Activated CD8-positive, alpha-beta T cell treated with anti-CD3 and anti-CD28 coated beads, Interleukin-2, amount 10 ng/mL, durations not matched to agents 7 days and 5 days (primary cell): Measurements from ENCODE around the gene SERGEF. TPM values are rescaled to one million over a fixed set of nuclear protein-coding genes. Genes with fewer than 3 reads are reported as not detected.

Experiments used
- ATAC-seq: fragments of 150-1000 bp; cut with Tn5 transposase; one replicate; pipeline ENCODE4 v1.10.0; 2021; ENCODE audit warnings: moderate library complexity
- CTCF ChIA-PET: fragments of 350-600 bp; sonication (Branson Sonifier 250); formaldehyde crosslinking; loops from one replicate; lab custom pipeline; 2021; ENCODE audit warnings: antibody characterized with exemption; lab: Charles Lee
- POLR2A ChIA-PET: fragments of 350-600 bp; sonication (Branson Sonifier 250); formaldehyde crosslinking; loops from one replicate; lab custom pipeline; 2021; ENCODE audit warnings: antibody characterized with exemption; lab: Charles Lee
- DNase-seq: peaks from one replicate; pipeline ENCODE4 v3.0.0-alpha.2; 2020
- H3K27ac Mint-ChIP-seq: one replicate; pipeline ENCODE4 v1.8.0; 2021; ENCODE audit warnings: mild to moderate bottlenecking, mixed read lengths
- H3K27me3 Mint-ChIP-seq: one replicate; pipeline ENCODE4 v1.8.0; 2021; ENCODE audit warnings: low read depth, mixed read lengths
- H3K36me3 Mint-ChIP-seq: one replicate; pipeline ENCODE4 v1.8.0; 2021; ENCODE audit warnings: low read depth, mixed read lengths
- H3K4me1 Mint-ChIP-seq: one replicate; pipeline ENCODE4 v1.8.0; 2021; ENCODE audit warnings: low read depth, mixed read lengths
- H3K4me3 Mint-ChIP-seq: one replicate; pipeline ENCODE4 v1.8.0; 2021; ENCODE audit warnings: mild to moderate bottlenecking, mixed read lengths
- H3K9me3 Mint-ChIP-seq: one replicate; pipeline ENCODE4 v1.8.0; 2022; ENCODE audit warnings: mixed read lengths; ENCODE audit not compliant: insufficient read depth
- total RNA-seq, 2 experiments: library from RNA; stranded (reverse); gene quantifications; one replicate each; pipeline ENCODE4 v1.2.3, GENCODE V29; 2021

SERGEF gene
- total RNA-seq, 2 experiments from 2014 or later: 31.9 to 35.4 TPM

DNA sequence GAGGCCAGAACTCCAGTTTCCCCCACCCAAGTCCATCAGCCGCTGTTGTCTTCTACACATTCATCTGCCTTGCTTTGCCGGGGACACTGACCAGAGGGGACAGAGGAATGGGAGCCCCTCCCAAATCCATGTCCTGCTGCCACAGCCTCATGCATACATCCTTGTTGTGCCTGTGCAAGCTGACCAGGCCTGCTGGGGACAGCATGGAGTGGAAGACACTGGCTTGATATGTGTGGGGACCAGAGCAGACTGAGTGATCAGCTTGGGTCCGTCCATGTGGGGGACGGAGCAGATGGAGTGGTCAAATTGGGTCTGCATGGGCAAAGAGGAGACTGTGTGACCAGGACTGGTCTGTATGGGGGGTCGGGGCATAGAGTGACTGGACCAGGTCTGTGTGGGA lies 234.5 kb downstream of the SERGEF start:
- ChIA-PET CTCF (no interaction called here), POLR2A (no interaction called here)
- no peak for ATAC-seq
- Mint-ChIP-seq H3K9me3 (no peaks in the 10 kb centered on the region), H3K27me3 (no peaks in the 10 kb centered on the region), H3K27ac (no peak overlapping the region), H3K4me1 (no peaks in the 10 kb centered on the region), H3K36me3 (no peaks in the 10 kb centered on the region), H3K4me3 (no peak overlapping the region)
- no peak for DNase-seq

DNA sequence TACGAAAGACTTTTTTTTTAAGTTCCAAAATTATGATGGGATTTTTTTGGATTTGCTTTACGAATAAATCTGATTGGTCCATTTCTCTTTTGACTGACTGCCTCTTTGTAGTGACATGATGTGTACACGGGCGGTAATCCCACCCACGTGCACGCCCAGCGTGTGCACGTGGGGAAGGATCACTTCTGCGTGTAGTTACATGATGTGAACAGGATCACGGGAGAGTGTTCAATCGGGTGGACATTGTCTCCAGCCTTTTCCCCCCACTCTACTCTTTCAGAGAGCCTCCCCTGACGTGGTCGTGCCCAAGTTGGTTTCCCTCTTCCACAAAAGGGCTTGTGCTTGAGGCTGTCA lies 235.1 kb downstream of the SERGEF start:
- no peak for ATAC-seq
- no peak overlapping the region for H3K4me3 Mint-ChIP-seq
- H3K27ac Mint-ChIP-seq: no peak overlapping the region
- no peaks in the 10 kb centered on the region for H3K9me3 Mint-ChIP-seq
- H3K4me1 Mint-ChIP-seq: no peaks in the 10 kb centered on the region
- no peaks in the 10 kb centered on the region for H3K27me3 Mint-ChIP-seq
- CTCF ChIA-PET: no interaction called here
- POLR2A ChIA-PET: no interaction called here
- DNase-seq: no peak
- no peaks in the 10 kb centered on the region for H3K36me3 Mint-ChIP-seq

DNA sequence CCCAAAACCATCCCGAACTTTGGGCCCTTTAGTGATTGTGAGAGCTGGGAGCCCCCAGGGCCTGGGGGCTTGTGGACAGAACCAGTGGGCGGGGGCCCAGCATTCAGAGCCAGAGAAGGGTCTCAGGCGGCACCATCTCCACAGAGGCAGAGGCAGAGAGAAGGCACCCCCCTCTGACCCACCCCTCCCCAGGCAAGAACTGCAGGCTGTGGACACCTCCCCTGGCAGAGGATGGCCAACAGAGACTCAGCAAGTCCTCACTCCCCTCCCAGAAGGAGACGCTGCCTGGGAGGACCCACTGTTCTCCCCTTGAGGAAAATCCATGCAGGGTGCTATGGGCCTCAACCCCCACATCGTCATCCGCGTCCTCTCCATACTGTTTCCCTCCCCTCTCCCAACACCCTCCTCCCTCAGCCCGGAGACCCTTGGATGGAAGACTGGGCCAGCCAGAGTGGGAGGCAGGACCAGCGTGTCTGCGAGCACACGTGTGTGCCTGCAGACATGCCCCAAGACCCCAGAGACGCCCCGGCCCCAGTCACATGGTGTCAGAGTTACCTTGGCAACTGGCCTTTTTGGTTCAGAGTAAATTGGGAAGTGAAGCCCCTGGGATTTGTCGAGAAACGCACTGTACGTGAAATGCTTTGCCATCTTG lies 235.6 kb downstream of the SERGEF start:
- no peaks in the 10 kb centered on the region for H3K36me3 Mint-ChIP-seq

DNA sequence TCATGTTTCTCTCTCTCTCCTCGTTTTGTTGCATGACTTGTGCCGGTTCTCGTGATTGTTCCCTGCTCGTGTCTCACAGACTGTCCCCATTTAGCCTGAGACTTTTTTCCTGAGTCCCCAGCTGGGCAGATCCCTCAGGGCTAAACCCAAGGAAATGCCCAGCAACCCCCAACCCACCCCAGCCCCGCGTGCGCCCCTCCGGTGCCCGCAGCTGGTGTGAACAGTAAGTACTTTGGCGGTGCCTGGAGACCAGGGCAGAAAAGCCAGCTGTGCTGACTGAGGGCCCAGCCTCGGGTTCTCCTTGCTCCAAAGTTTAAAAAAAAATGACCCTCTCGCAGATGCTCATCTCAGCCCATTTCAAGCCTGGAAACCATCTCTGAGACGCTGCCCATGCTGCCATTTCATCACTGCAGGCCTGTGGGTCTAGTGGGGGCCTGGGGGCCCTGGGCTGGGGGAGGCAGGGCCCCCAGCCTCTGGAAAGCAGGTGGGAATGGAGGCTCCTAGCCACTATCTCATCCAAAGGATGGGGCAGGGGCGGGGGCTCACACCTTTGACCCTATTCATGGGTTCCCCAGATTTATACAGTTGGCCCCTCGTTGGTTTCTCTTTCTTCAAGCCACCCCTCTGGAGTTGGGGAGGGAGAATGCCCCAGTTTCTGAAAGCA lies 236.5 kb downstream of the SERGEF start:
- ATAC-seq: no peak
- DNase-seq: no peak
- Mint-ChIP-seq H3K27me3 (no peaks in the 10 kb centered on the region), H3K4me3 (no peak overlapping the region), H3K36me3 (no peaks in the 10 kb centered on the region), H3K9me3 (no peaks in the 10 kb centered on the region), H3K27ac (no peak overlapping the region), H3K4me1 (no peaks in the 10 kb centered on the region)
- POLR2A ChIA-PET: no interaction called here
- CTCF ChIA-PET: no interaction called here

More for the DNA sequence above, 235.6 kb downstream of the SERGEF start:
- ChIA-PET CTCF (no interaction called here), POLR2A (no interaction called here)
- Mint-ChIP-seq H3K9me3 (no peaks in the 10 kb centered on the region), H3K4me3 (no peak overlapping the region), H3K27me3 (no peaks in the 10 kb centered on the region), H3K27ac (no peak overlapping the region), H3K4me1 (no peaks in the 10 kb centered on the region)
- no peak for DNase-seq
- no peak for ATAC-seq

DNA sequence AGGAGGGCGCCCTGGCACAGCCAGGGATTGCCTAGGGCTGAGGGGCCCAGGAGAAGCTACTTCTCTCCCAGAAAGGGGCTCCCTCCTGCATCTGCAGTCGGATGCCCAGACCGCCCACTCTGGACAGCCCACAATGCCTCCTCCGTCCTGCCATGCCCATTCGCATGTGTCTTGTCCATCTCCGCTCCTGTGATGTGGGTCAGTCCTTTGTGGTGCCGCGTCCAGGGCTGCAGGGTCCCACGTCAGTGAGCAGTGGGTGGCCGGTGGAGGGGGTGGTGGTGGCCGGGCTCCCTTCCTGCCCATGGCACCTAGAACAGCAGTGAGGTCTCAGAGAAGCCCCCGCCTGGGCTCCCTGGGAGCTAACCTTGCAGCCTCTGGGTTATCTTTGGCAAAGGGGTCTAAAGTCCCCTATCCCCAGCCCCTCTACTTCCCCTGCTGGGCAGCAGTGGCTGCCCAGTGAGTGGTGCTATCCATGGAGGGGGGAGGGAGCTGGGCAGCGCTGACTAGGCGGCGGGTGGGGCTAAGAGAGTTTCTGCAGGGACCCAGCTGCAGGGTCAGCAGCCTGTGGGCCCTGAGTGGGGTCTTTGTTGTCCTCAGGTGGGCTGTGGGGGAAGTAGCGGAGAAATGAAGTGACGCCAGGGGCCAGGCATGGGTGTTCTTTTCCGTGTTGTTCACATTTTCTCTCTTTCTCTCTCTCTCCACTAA lies 237.2 kb downstream of the SERGEF start:
- H3K9me3 Mint-ChIP-seq: no peaks in the 10 kb centered on the region
- CTCF ChIA-PET: no interaction called here
- H3K36me3 Mint-ChIP-seq: no peaks in the 10 kb centered on the region
- no peaks in the 10 kb centered on the region for H3K4me1 Mint-ChIP-seq
- ATAC-seq (no peak), DNase-seq (no peak)
- H3K27me3 Mint-ChIP-seq: no peaks in the 10 kb centered on the region
- no peak overlapping the region for H3K27ac Mint-ChIP-seq
- H3K4me3 Mint-ChIP-seq: no peak overlapping the region
- POLR2A ChIA-PET: no interaction called here

DNA sequence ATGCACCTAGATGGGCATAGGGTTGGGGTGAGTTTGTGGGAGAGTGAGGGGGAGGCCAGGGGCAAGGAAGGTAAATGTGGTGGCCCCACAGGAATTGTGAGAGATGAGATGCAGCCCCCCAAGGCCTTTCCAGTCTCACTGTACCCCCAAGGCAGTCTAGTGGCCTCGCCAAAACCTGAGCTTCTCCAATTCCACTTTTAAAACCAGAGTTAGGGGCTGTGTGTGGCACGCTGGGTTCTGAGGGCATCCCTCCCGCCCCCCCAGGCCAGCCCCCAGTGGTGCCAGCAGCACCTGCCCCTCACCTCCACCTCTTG lies 237.9 kb downstream of the SERGEF start:
- Mint-ChIP-seq H3K4me1 (no peaks in the 10 kb centered on the region), H3K9me3 (no peaks in the 10 kb centered on the region), H3K27me3 (no peaks in the 10 kb centered on the region), H3K27ac (no peak overlapping the region), H3K4me3 (no peak overlapping the region), H3K36me3 (no peaks in the 10 kb centered on the region)
- DNase-seq: no peak
- ChIA-PET POLR2A (no interaction called here), CTCF (no interaction called here)
- ATAC-seq: no peak

DNA sequence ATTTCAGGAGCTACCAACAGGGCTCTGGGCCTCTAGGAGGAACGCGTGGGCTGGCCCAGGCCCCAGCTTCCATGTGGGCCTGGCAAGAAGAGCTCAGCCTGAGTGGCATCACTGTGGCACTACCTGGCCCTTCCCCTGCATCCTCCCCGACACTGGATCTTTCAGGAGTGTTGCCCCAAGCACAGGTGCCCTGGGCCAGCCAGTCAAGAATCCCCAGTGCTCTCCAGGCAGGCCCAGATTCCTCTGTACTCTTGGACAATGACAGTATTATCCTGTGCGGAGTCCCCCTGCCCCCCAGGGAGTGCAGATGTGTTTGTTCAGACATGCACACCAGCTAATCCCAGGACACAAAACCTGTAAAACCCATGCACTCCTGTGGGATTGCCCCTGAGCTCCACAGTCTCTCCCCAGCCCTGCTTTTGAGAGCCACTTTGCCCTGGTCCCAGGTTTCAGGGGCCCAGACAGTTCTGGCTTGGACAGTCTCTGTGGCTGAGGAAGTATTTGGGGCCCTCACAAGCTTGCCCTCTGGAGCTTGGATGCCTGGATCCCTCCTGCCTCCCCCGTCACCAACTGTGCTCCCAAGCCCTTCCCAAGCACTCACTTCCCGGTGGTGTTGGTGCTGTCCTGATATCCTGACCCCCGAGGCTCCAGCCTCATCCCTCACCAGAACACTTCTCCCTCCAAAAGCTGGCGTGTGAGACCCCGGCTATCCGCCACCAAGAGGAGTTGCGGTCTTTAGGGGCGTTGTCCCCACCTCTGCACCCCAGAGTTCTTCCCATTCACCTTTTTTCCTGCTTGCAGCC lies 238.4 kb downstream of the SERGEF start:
- H3K36me3 Mint-ChIP-seq: no peaks in the 10 kb centered on the region
- H3K9me3 Mint-ChIP-seq: no peaks in the 10 kb centered on the region
- no peak overlapping the region for H3K27ac Mint-ChIP-seq
- H3K27me3 Mint-ChIP-seq: no peaks in the 10 kb centered on the region
- H3K4me3 Mint-ChIP-seq: no peak overlapping the region
- no peak for DNase-seq
- ChIA-PET POLR2A (no interaction called here), CTCF (no interaction called here)
- H3K4me1 Mint-ChIP-seq: no peaks in the 10 kb centered on the region
- ATAC-seq: no peak

DNA sequence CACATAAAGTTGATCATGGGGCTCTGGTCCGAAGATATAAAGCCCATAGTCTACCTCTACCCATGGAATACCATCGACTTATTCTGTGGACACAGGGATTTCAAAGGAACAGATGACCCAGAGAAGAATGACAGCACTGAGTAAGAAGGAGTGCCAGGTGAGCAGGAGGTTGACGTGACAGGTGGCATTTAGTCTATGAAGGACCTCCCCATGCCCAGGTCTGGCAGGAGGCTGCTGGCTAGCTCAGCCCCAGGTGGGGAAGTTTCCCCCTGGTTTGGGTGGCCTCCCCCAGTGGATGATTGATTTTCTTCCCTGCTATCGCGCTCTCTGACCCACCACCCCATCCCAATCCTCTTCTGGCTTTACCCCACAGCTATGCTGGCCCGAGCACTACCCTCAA lies 239.2 kb downstream of the SERGEF start:
- ATAC-seq (no peak), DNase-seq (no peak)
- H3K4me3 Mint-ChIP-seq: no peak overlapping the region
- ChIA-PET CTCF (no interaction called here), POLR2A (no interaction called here)
- no peaks in the 10 kb centered on the region for H3K4me1 Mint-ChIP-seq
- no peaks in the 10 kb centered on the region for H3K9me3 Mint-ChIP-seq
- H3K36me3 Mint-ChIP-seq: no peaks in the 10 kb centered on the region
- H3K27ac Mint-ChIP-seq: no peak overlapping the region
- no peaks in the 10 kb centered on the region for H3K27me3 Mint-ChIP-seq

DNA sequence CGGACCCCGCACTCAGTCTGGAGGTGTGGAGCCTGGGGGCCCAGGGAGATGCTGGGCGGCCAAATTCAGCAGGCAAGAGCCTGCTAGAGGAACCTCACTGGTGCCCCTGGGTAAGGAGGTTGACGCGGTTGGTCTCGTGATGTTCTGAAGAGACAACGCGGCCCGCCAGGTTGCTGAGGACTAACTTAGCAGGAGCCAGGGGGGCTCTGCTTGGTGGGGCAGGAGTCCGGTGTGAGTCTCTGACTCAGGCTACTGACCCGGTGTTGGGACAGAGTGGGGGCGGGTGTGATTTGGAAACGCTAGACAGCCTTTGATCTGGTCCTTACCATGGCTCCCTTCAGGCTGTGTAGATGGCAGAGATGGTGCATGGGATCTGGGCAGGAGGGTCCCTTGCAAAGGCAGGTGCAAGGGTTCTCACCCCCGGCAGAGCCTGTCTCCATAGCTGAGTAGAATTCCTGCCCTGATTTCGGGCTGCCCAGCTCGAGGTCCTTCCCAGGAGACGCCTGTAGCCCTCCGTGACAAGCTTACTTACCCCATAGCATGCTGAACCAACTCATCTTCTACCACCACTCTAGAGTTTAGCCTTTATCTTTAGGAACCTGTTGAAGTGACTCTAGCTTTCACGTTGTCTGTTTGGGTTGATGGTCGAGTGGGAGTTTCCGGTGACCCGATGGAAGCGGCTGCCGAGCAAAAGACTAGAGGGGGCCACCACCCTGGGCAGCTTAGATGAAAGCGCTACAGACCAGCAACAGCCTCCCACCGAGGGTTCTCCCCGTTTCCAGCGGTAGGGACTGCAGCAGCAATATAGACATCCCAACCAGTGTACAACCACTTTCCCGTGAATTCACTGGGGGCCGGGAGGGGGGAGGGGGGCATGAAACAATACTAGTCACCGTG lies 239.9 kb downstream of the SERGEF start:
- H3K27me3 Mint-ChIP-seq: no peaks in the 10 kb centered on the region
- POLR2A ChIA-PET: no interaction called here
- CTCF ChIA-PET: no interaction called here
- no peak for DNase-seq
- no peaks in the 10 kb centered on the region for H3K36me3 Mint-ChIP-seq
- no peak overlapping the region for H3K27ac Mint-ChIP-seq
- ATAC-seq: no peak
- no peaks in the 10 kb centered on the region for H3K4me1 Mint-ChIP-seq
- H3K9me3 Mint-ChIP-seq: no peaks in the 10 kb centered on the region
- no peak overlapping the region for H3K4me3 Mint-ChIP-seq

DNA sequence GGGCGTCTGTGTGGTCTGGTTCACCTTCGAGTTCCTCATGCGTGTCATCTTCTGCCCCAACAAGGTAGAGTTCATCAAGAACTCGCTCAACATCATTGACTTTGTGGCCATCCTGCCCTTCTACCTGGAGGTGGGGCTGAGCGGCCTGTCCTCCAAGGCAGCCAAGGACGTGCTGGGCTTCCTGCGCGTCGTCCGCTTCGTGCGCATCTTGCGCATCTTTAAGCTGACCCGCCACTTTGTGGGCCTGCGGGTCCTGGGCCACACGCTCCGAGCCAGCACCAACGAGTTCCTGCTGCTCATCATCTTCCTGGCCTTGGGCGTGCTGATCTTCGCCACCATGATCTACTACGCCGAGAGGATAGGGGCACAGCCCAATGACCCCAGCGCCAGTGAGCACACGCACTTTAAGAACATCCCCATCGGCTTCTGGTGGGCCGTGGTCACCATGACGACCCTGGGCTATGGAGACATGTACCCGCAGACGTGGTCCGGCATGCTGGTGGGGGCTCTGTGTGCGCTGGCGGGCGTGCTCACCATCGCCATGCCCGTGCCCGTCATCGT lies 240.9 kb downstream of the SERGEF start:
- H3K27ac Mint-ChIP-seq: no peak overlapping the region
- no peak for DNase-seq
- CTCF ChIA-PET: no interaction called here

DNA sequence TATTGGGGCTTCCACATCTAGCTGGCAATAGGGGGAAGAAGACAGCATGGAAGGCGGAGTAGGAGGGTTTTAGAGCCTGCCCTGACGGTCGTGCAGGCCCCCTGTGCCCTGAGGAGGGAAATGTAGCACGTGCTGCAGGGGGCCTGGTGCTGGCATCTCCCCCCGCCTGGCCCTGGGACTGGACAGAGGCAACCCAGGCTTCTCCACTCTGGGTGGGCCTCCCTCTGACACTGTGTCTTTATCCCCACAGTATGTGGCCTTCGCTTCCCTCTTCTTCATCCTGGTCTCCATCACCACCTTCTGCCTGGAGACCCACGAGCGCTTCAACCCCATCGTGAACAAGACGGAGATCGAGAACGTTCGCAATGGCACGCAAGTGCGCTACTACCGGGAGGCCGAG lies 241.4 kb downstream of the SERGEF start:
- DNase-seq: no peak
- Mint-ChIP-seq H3K9me3 (no peaks in the 10 kb centered on the region), H3K36me3 (no peaks in the 10 kb centered on the region), H3K27me3 (no peaks in the 10 kb centered on the region), H3K4me3 (no peak overlapping the region), H3K27ac (no peak overlapping the region), H3K4me1 (no peaks in the 10 kb centered on the region)
- ChIA-PET POLR2A (no interaction called here), CTCF (no interaction called here)
- no peak for ATAC-seq

More for the DNA sequence above, 240.9 kb downstream of the SERGEF start:
- Mint-ChIP-seq H3K36me3 (no peaks in the 10 kb centered on the region), H3K4me1 (no peaks in the 10 kb centered on the region), H3K9me3 (no peaks in the 10 kb centered on the region), H3K27me3 (no peaks in the 10 kb centered on the region), H3K4me3 (no peak overlapping the region)
- POLR2A ChIA-PET: no interaction called here
- no peak for ATAC-seq
